HCT116 (cell line): ENCODE results near the gene TULP4. TPM values are rescaled to one million over a fixed set of nuclear protein-coding genes. Genes with fewer than 3 reads are reported as not detected.
A peak's percentile ranks its signal among the peaks of the same experiment; 100 is the strongest.

Experiments
- ATAC-seq: fragments of 200-7000 bp; cut with Tn5 transposase; 2 replicates; pipeline ENCODE4 v1.9.1; 2020; ENCODE audit warnings: mild to moderate bottlenecking, moderate library complexity
- BruUV-seq: library from RNA; stranded (reverse); fragments of 400-500 nt; replicated peaks from 2 replicates; lab custom pipeline; 2021; lab: Mats Ljungman, UMichigan
- CTCF ChIA-PET: fragments of 300-600 bp; sonication (Branson Sonifier 250); formaldehyde crosslinking; loops from one replicate; lab custom pipeline; 2021; ENCODE audit warnings: antibody characterized with exemption; lab: Charles Lee
- POLR2A ChIA-PET: fragments of 300-600, 350-600 bp; sonication (Branson Sonifier 250); formaldehyde crosslinking; loops from one replicate; lab custom pipeline; 2021; ENCODE audit warnings: antibody characterized with exemption; lab: Charles Lee
- RAD21 ChIA-PET, 2 experiments: fragments of 300-600 bp; sonication (Branson Sonifier 250); formaldehyde crosslinking; loops; one replicate each; lab custom pipeline; 2023; ENCODE audit warnings: low total read pairs in 2 of 2; ENCODE audit not compliant: uncharacterized antibody in 2 of 2, unreplicated experiment in 2 of 2, low non-redundant PET in 1 of 2; lab: Charles Lee
- DNase-seq: peaks from one replicate; pipeline ENCODE4 v3.0.0-alpha.2; 2010; ENCODE audit warnings: low read depth, low spot score
- H2AFZ ChIP-seq: fragments of 200-600 bp; shearing (Covaris generic), sonication (generic); 2 replicates; pipeline ENCODE4 v1.6.1; 2017; ENCODE audit warnings: low read depth, mixed run types, mixed read lengths, antibody characterized with exemption, low read length; ENCODE audit not compliant: poor library complexity, severe bottlenecking
- H3K27ac ChIP-seq: 2 replicates; pipeline ENCODE4 v1.5.1; 2012; ENCODE audit warnings: low read depth, low read length
- H3K27me3 ChIP-seq: fragments of 200-600 bp; sonication (generic); 2 replicates; pipeline ENCODE4 v1.6.1; 2016; ENCODE audit warnings: mixed run types, low read length, mixed read lengths; ENCODE audit not compliant: insufficient read depth
- H3K36me3 ChIP-seq, 2 experiments: fragments of 200-500 bp in 1 of 2; fragments of 200-600 bp in 1 of 2; sonication (Bioruptor generic) in 1 of 2; sonication (generic) in 1 of 2; 2 replicates each; pipeline versions ENCODE4 v1.5.1 to v1.6.1; 2014 to 2016; ENCODE audit warnings: low read length in 2 of 2, inconsistent platforms in 1 of 2, mixed read lengths in 1 of 2, mixed run types in 1 of 2; ENCODE audit not compliant: insufficient read depth in 2 of 2, control insufficient read depth in 1 of 2
- H3K4me1 ChIP-seq, 2 experiments: fragments of 200-600 bp in 1 of 2; sonication (generic) in 1 of 2; 2 replicates each; pipeline versions ENCODE4 v1.5.1 to v1.6.1; 2012 to 2017; ENCODE audit warnings: low read length in 2 of 2, inconsistent platforms in 1 of 2, mild to moderate bottlenecking in 1 of 2, mixed read lengths in 1 of 2, mixed run types in 1 of 2, moderate library complexity in 1 of 2; ENCODE audit not compliant: insufficient read depth in 2 of 2, control insufficient read depth in 1 of 2
- H3K4me2 ChIP-seq: fragments of 200-600 bp; sonication (generic); 2 replicates; pipeline ENCODE4 v1.6.1; 2017; ENCODE audit warnings: mixed run types, low read length, mixed read lengths
- H3K4me3 ChIP-seq, 2 experiments: fragments of 200-600 bp in 1 of 2; sonication (generic) in 1 of 2; replicated peaks in 1 of 2; 2 replicates each; pipeline ENCODE4 v1.5.1; 2011 to 2016; ENCODE audit warnings: low read length in 2 of 2, control low read depth in 1 of 2, low read depth in 1 of 2, mild to moderate bottlenecking in 1 of 2, mixed read lengths in 1 of 2, mixed run types in 1 of 2
- H3K79me2 ChIP-seq: fragments of 200-600 bp; sonication (generic); 2 replicates; pipeline ENCODE4 v1.6.1; 2017; ENCODE audit warnings: mild to moderate bottlenecking, mixed run types, low read length, moderate library complexity, mixed read lengths; ENCODE audit not compliant: insufficient read depth
- H3K9ac ChIP-seq: fragments of 200-600 bp; sonication (generic); 2 replicates; pipeline ENCODE4 v1.6.1; 2016; ENCODE audit warnings: low read length, mixed read lengths
- H3K9me2 ChIP-seq: fragments of 200-600 bp; sonication (generic), shearing (Covaris generic); 2 replicates; pipeline ENCODE4 v1.6.1; 2017; ENCODE audit warnings: mixed run types, mild to moderate bottlenecking, moderate library complexity; ENCODE audit not compliant: insufficient read depth
- H3K9me3 ChIP-seq, 2 experiments: fragments of 200-500 bp in 1 of 2; fragments of 200-600 bp in 1 of 2; sonication (Bioruptor generic) in 1 of 2; sonication (generic) in 1 of 2; 2 replicates each; pipeline ENCODE4 v1.6.1; 2014 to 2017; ENCODE audit warnings: low read length in 2 of 2, mixed read lengths in 2 of 2, inconsistent platforms in 1 of 2, low read depth in 1 of 2, mild to moderate bottlenecking in 1 of 2, mixed run types in 1 of 2, moderate library complexity in 1 of 2; ENCODE audit not compliant: control insufficient read depth in 1 of 2, insufficient read depth in 1 of 2
- H4K20me1 ChIP-seq: fragments of 200-600 bp; sonication (generic), shearing (Covaris generic); 2 replicates; pipeline ENCODE4 v1.6.1; 2017; ENCODE audit warnings: mixed run types, mild to moderate bottlenecking, moderate library complexity; ENCODE audit not compliant: insufficient read depth
- ATF3 ChIP-seq: IDR thresholded peaks from 2 replicates; pipeline ENCODE4 v1.6.1; 2012
- CBX3 ChIP-seq: IDR thresholded peaks from 2 replicates; pipeline ENCODE4 v1.6.1; 2012; ENCODE audit warnings: low read depth
- CTCF ChIP-seq, 3 experiments: fragments of 200-600 bp in 1 of 3; sonication (generic) in 1 of 3; IDR thresholded peaks in 2 of 3; conservative IDR thresholded peaks in 1 of 3; 2 replicates each; pipeline ENCODE4 v1.5.1; 2012 to 2017; ENCODE audit warnings: low read depth in 2 of 3, low read length in 2 of 3, antibody characterized with exemption in 1 of 3, borderline replicate concordance in 1 of 3, control low read depth in 1 of 3, mild to moderate bottlenecking in 1 of 3, mixed read lengths in 1 of 3, mixed run types in 1 of 3, moderate library complexity in 1 of 3; ENCODE audit not compliant: insufficient read depth in 1 of 3
- TCF7L2 ChIP-seq: IDR thresholded peaks from 2 replicates; pipeline ENCODE4 v1.7.0; 2011; ENCODE audit warnings: borderline replicate concordance, inconsistent platforms; ENCODE audit not compliant: insufficient read depth, insufficient read length; ENCODE audit errors: extremely low read depth
- YY1 ChIP-seq: IDR thresholded peaks from 2 replicates; pipeline ENCODE4 v1.6.1; 2011; ENCODE audit warnings: low read length, low read depth, moderate library complexity, mild to moderate bottlenecking; ENCODE audit not compliant: insufficient replicate concordance; ENCODE audit errors: extremely low read depth
- intact Hi-C: fragments of 100-400 bp; cut with micrococcal nuclease; formaldehyde crosslinking; loops from 2 replicates; pipeline ENCODE4 v1.10.0; 2022
- total RNA-seq: library from RNA; stranded (reverse); gene quantifications from one replicate; pipeline ENCODE4 v1.2.1, GENCODE V29; 2021; ENCODE audit not compliant: unreplicated experiment

Gene TULP4
- total RNA-seq, 1 experiment from 2014 or later: 70.8 TPM

GRCh38 chr6:158384671-158385110, 72.4 kb downstream of the TULP4 start (continued):
- no peak for TF ChIP-seq ATF3
- TF ChIP-seq CBX3: no peak
- TF ChIP-seq TCF7L2: no peak

- Histone ChIP-seq H3K27ac (no peak overlapping the region), H3K4me1 (no peaks in the 10 kb centered on the region), H3K9ac (no peak overlapping the region), H3K4me2 (no peak overlapping the region), H4K20me1 (0 out of 2 replicates have a peak, but pooled peaks cover 7% of the 10 kb centered on the region), H3K79me2 (peaks cover 12% of the 10 kb centered on the region; the same call in 1 of the 2 replicates), H3K9me3 (no peaks in the 10 kb centered on the region), H3K4me3 (no peak overlapping the region), H3K27me3 (no peaks in the 10 kb centered on the region), H3K36me3 (no peaks in the 10 kb centered on the region), H2AFZ (no peak overlapping the region), H3K9me2 (no peaks in the 10 kb centered on the region)
- DNase-seq: peak; percentile 4
- BruUV-seq: no TSS peak
- RAD21 ChIA-PET: interaction anchor here in 1 of 2 experiments (0.6 kb wide), 1 partner anchor 34 kb away, joined by 3 read pairs; no protein-coding TSS in a partner anchor
- intact Hi-C loops: loop anchor here (5.0 kb wide), 1 partner anchor 165 kb away; no protein-coding TSS in a partner anchor
- POLR2A ChIA-PET: no interaction called here
- TF ChIP-seq CTCF (IDR thresholded peaks at IDR 0.05 in 2 of 3, conservative IDR thresholded peaks at IDR 0.05 in 1 of 3; ENCODE audit: borderline replicate concordance in 1 of 3, insufficient read depth in 1 of 3, low read depth in 2 of 3, low read length in 2 of 3) (peak in 2 of 3 experiments; percentile 30 to 39; a peak in 3 of 6 replicates), YY1 (no peak)
- CTCF ChIA-PET: interaction anchor here (1.0 to 1.6 kb wide), 3 partner anchors 11 to 173 kb away, joined by 3 to 7 read pairs (median 4); no protein-coding TSS in a partner anchor
- ATAC-seq: peak; percentile 67
Measured at GRCh38 chr6:158387036-158387435, 74.8 kb downstream of the TULP4 start.
